GM23248 (cell line): ENCODE data around the gene BDH2. TPM values are rescaled to one million over a fixed set of nuclear protein-coding genes. Genes with fewer than 3 reads are reported as not detected.

ENCODE experiments used
- DNase-seq: peaks from one replicate; pipeline ENCODE4 v3.0.0-alpha.2; 2015
- H2AFZ ChIP-seq: fragments of 200-600 bp; sonication (generic); 2 replicates; pipeline ENCODE4 v1.6.1; 2016; ENCODE audit warnings: antibody characterized with exemption
- H3F3A ChIP-seq: fragments of 200-600 bp; sonication (generic); 2 replicates; pipeline ENCODE4 v1.6.1; 2016; ENCODE audit warnings: mild to moderate bottlenecking, antibody characterized with exemption, mixed run types; ENCODE audit not compliant: insufficient read depth
- H3K27ac ChIP-seq: fragments of 200-600 bp; sonication (generic); 2 replicates; pipeline ENCODE4 v1.5.1; 2016; ENCODE audit warnings: mild to moderate bottlenecking
- H3K27me3 ChIP-seq: fragments of 200-600 bp; sonication (generic); replicated peaks from 2 replicates; pipeline ENCODE4 v1.6.1; 2016; ENCODE audit warnings: mild to moderate bottlenecking; ENCODE audit not compliant: insufficient read depth
- H3K36me3 ChIP-seq: fragments of 200-600 bp; sonication (generic); 2 replicates; pipeline ENCODE4 v1.6.1; 2016; ENCODE audit warnings: low read depth, mild to moderate bottlenecking
- H3K4me1 ChIP-seq: fragments of 200-600 bp; sonication (generic); 2 replicates; pipeline ENCODE4 v1.6.1; 2016; ENCODE audit warnings: mild to moderate bottlenecking; ENCODE audit not compliant: insufficient read depth
- H3K4me2 ChIP-seq: fragments of 200-600 bp; sonication (generic); one replicate; pipeline ENCODE4 v1.6.1; 2016; ENCODE audit warnings: mild to moderate bottlenecking; ENCODE audit not compliant: unreplicated experiment
- H3K4me3 ChIP-seq: fragments of 200-600 bp; sonication (generic); 2 replicates; pipeline ENCODE4 v1.5.1; 2016; ENCODE audit warnings: mild to moderate bottlenecking
- H3K79me2 ChIP-seq: fragments of 200-600 bp; sonication (generic); 2 replicates; pipeline ENCODE4 v1.6.1; 2016; ENCODE audit warnings: mild to moderate bottlenecking; ENCODE audit not compliant: insufficient read depth
- H3K9ac ChIP-seq: fragments of 200-600 bp; sonication (generic); 2 replicates; pipeline ENCODE4 v1.6.1; 2016; ENCODE audit warnings: mild to moderate bottlenecking
- H3K9me2 ChIP-seq: fragments of 200-600 bp; sonication (generic); 2 replicates; pipeline ENCODE4 v1.6.1; 2016; ENCODE audit warnings: mixed run types, mild to moderate bottlenecking, moderate library complexity; ENCODE audit not compliant: insufficient read depth
- H3K9me3 ChIP-seq: fragments of 200-600 bp; sonication (generic); one replicate; pipeline ENCODE4 v1.6.1; 2017; ENCODE audit warnings: low read depth
- H4K20me1 ChIP-seq: fragments of 200-600 bp; sonication (generic); 2 replicates; pipeline ENCODE4 v1.6.0; 2016; ENCODE audit not compliant: insufficient read depth
- EZH2 ChIP-seq: fragments of 200-600 bp; sonication (generic); IDR thresholded peaks from 2 replicates; pipeline ENCODE4 v1.6.1; 2018; ENCODE audit warnings: antibody characterized with exemption, mild to moderate bottlenecking; ENCODE audit not compliant: insufficient read depth, poor library complexity, severe bottlenecking
- EZH2phosphoT487 ChIP-seq: fragments of 200-600 bp; sonication (generic); IDR thresholded peaks from 2 replicates; pipeline ENCODE4 v1.6.1; 2018; ENCODE audit warnings: antibody characterized with exemption, moderate library complexity, mild to moderate bottlenecking, low read depth; ENCODE audit not compliant: insufficient read depth
- WGBS, 2 experiments: methylation state at CpG; one replicate each; pipeline ENCODE4 v1.1.6; 2015 to 2017; ENCODE audit warnings: low lambda C conversion rate in 2 of 2, low coverage in 1 of 2; ENCODE audit errors: missing lambda C conversion rate in 2 of 2; 5-methylcytosine and 5-hydroxymethylcytosine counted together
- in situ Hi-C: fragments of 300-500 bp; cut with MboI; formaldehyde crosslinking; loops from 2 replicates; pipeline ENCODE4 v1.15.0; 2020
- polyA plus RNA-seq: library from polyadenylated mRNA; unstranded; fragments of >200 nt; fragmentation: Nextera tagmentation; extraction: Ambion mirVana; gene quantifications from 2 replicates; pipeline ENCODE4 v1.2.1, GENCODE V29; 2016
- total RNA-seq: library from RNA; depleted of rRNA; stranded (reverse); fragments of >200 nt; shearing (Covaris generic); gene quantifications from 2 replicates; pipeline ENCODE4 v1.2.3, GENCODE V29; 2014

Gene BDH2
- total and polyA plus RNA-seq, 2 experiments from 2014 or later: 57.9 to 71.1 TPM

- in situ Hi-C loops: no loop called here
- no peak overlapping the region for H3K27ac ChIP-seq
- H2AFZ ChIP-seq: no peak overlapping the region
- H3K27me3 ChIP-seq: no peaks in the 10 kb centered on the region
- H3K9me3 ChIP-seq: peaks cover 5% of the 10 kb centered on the region
- H3F3A ChIP-seq: no peaks in the 10 kb centered on the region
- H3K4me1 ChIP-seq: no peaks in the 10 kb centered on the region
- H3K79me2 ChIP-seq: no peaks in the 10 kb centered on the region
- no peak for DNase-seq
- no peak overlapping the region for H3K9ac ChIP-seq
- TF ChIP-seq EZH2phosphoT487 (no peak), EZH2 (no peak)
- WGBS, 2 experiments: 97 to 98% methylated on average over 8 of the region's 8 CpGs
- H3K4me3 ChIP-seq: no peak overlapping the region
- no peak overlapping the region for H3K4me2 ChIP-seq
- peaks cover 11% of the 10 kb centered on the region; the same call in 1 of the 2 replicates for H3K36me3 ChIP-seq
- no peaks in the 10 kb centered on the region for H3K9me2 ChIP-seq
- no peaks in the 10 kb centered on the region for H4K20me1 ChIP-seq
These were observed 29.5 kb upstream of the BDH2 start for GRCh38 chr4:103129174-103129573.

- Histone ChIP-seq H3K36me3 (peaks cover 11% of the 10 kb centered on the region), H3K27me3 (no peaks in the 10 kb centered on the region), H3K9me3 (peaks cover 5% of the 10 kb centered on the region), H3K27ac (no peak overlapping the region), H3F3A (no peaks in the 10 kb centered on the region), H3K4me3 (no peak overlapping the region), H3K9ac (no peak overlapping the region), H4K20me1 (no peaks in the 10 kb centered on the region), H3K4me1 (no peaks in the 10 kb centered on the region), H3K9me2 (no peaks in the 10 kb centered on the region), H3K79me2 (no peaks in the 10 kb centered on the region), H3K4me2 (no peak overlapping the region), H2AFZ (no peak overlapping the region)
- no peak for TF ChIP-seq EZH2phosphoT487
- no peak for TF ChIP-seq EZH2
- in situ Hi-C loops: no loop called here
- 100% methylated on average over 3 of the region's 3 CpGs for WGBS, 2 experiments
- DNase-seq: no peak
These were observed 26.5 kb upstream of the BDH2 start for GRCh38 chr4:103126126-103126525.

GRCh38 chr4:103123114-103123513, 23.5 kb upstream of the BDH2 start:
- Histone ChIP-seq H3K9me3 (peaks cover 4% of the 10 kb centered on the region), H3K36me3 (peaks cover 6% of the 10 kb centered on the region; the same call in 1 of the 2 replicates), H3K9ac (no peak overlapping the region), H3K9me2 (no peaks in the 10 kb centered on the region), H2AFZ (no peak overlapping the region), H3K4me3 (no peak overlapping the region), H3K4me1 (no peaks in the 10 kb centered on the region), H3K79me2 (no peaks in the 10 kb centered on the region), H3K4me2 (no peak overlapping the region), H3K27ac (no peak overlapping the region), H3F3A (no peaks in the 10 kb centered on the region), H3K27me3 (no peaks in the 10 kb centered on the region), H4K20me1 (no peaks in the 10 kb centered on the region)
- no peak for TF ChIP-seq EZH2phosphoT487
- no peak for DNase-seq
- in situ Hi-C loops: no loop called here
- WGBS, 2 experiments: 95 to 96% methylated on average over 3 of the region's 3 CpGs

- H3K4me1 ChIP-seq: no peaks in the 10 kb centered on the region
- in situ Hi-C loops: no loop called here
- no peak overlapping the region for H3K27ac ChIP-seq
- no peaks in the 10 kb centered on the region for H3K79me2 ChIP-seq
- TF ChIP-seq EZH2phosphoT487: no peak
- no peak for TF ChIP-seq EZH2
- no peaks in the 10 kb centered on the region for H3K9me2 ChIP-seq
- no peak overlapping the region for H3K9ac ChIP-seq
- no peak for DNase-seq
- H3K4me2 ChIP-seq: no peak overlapping the region
- 0 out of 2 replicates have a peak, but pooled peaks cover 3% of the 10 kb centered on the region for H3K36me3 ChIP-seq
- no peaks in the 10 kb centered on the region for H3K9me3 ChIP-seq
- no peaks in the 10 kb centered on the region for H3F3A ChIP-seq
- WGBS, 2 experiments: 58 to 74% methylated on average over 1 of the region's 1 CpG
- no peaks in the 10 kb centered on the region for H3K27me3 ChIP-seq
- H2AFZ ChIP-seq: no peak overlapping the region
- H4K20me1 ChIP-seq: no peaks in the 10 kb centered on the region
- no peak overlapping the region for H3K4me3 ChIP-seq
These were observed 18.5 kb upstream of the BDH2 start for GRCh38 chr4:103118166-103118565.

GRCh38 chr4:103111598-103111997, 12.0 kb upstream of the BDH2 start:
- no peak overlapping the region for H3K9ac ChIP-seq
- H3K9me3 ChIP-seq: no peaks in the 10 kb centered on the region
- H3K79me2 ChIP-seq: no peaks in the 10 kb centered on the region
- in situ Hi-C loops: no loop called here
- TF ChIP-seq EZH2phosphoT487: no peak
- no peak for TF ChIP-seq EZH2
- no peak overlapping the region for H3K4me2 ChIP-seq
- 93 to 98% methylated on average over 4 of the region's 4 CpGs for WGBS, 2 experiments
- H2AFZ ChIP-seq: no peak overlapping the region
- no peaks in the 10 kb centered on the region for H3F3A ChIP-seq
- H4K20me1 ChIP-seq: no peaks in the 10 kb centered on the region
- H3K9me2 ChIP-seq: no peaks in the 10 kb centered on the region
- H3K36me3 ChIP-seq: peaks cover 3% of the 10 kb centered on the region; the same call in 1 of the 2 replicates
- no peaks in the 10 kb centered on the region for H3K4me1 ChIP-seq
- H3K27me3 ChIP-seq: no peaks in the 10 kb centered on the region
- DNase-seq: no peak
- H3K27ac ChIP-seq: no peak overlapping the region
- no peak overlapping the region for H3K4me3 ChIP-seq
